PC-9 (cell line): ENCODE data around the gene AK5. TPM values are rescaled to one million over a fixed set of nuclear protein-coding genes. Genes with fewer than 3 reads are reported as not detected.
"Not testable (repeated sequence)": the region's sequence is repeated elsewhere in the genome, so short reads cannot be mapped to it uniquely, and the experiment has no call there.

Experiments
- BruUV-seq: library from RNA; stranded (reverse); fragments of 400-500 nt; replicated peaks from 2 replicates; lab custom pipeline; 2021; lab: Mats Ljungman, UMichigan
- CTCF ChIA-PET: fragments of 300-600 bp; sonication (Branson Sonifier 250); formaldehyde crosslinking; loops from one replicate; lab custom pipeline; 2022; ENCODE audit warnings: antibody characterized with exemption; lab: Charles Lee
- POLR2A ChIA-PET: fragments of 300-600 bp; sonication (Branson Sonifier 250); formaldehyde crosslinking; loops from one replicate; lab custom pipeline; 2022; ENCODE audit warnings: antibody characterized with exemption; ENCODE audit not compliant: unreplicated experiment; lab: Charles Lee
- DNase-seq, 2 experiments: peaks; one replicate each; pipeline versions ENCODE4 v3.0.0 to v3.0.0-alpha.2; 2015 to 2022; ENCODE audit warnings: mixed read lengths in 1 of 2
- H2AFZ ChIP-seq: fragments of 200-600 bp; sonication (generic); 2 replicates; pipeline ENCODE4 v1.8.1; 2017; ENCODE audit warnings: antibody characterized with exemption
- H3F3A ChIP-seq: fragments of 200-600 bp; sonication (generic); 2 replicates; pipeline ENCODE4 v1.8.1; 2017; ENCODE audit warnings: antibody characterized with exemption, mild to moderate bottlenecking, low read depth; ENCODE audit not compliant: insufficient read depth
- H3K27ac ChIP-seq: fragments of 200-600 bp; sonication (generic); 2 replicates; pipeline ENCODE4 v1.6.1; 2016; ENCODE audit warnings: mixed run types
- H3K27me3 ChIP-seq: fragments of 200-600 bp; sonication (generic); 2 replicates; pipeline ENCODE4 v1.6.1; 2016; ENCODE audit warnings: low read depth, mixed run types; ENCODE audit not compliant: insufficient read depth
- H3K36me3 ChIP-seq: fragments of 200-600 bp; sonication (generic); 2 replicates; pipeline ENCODE4 v1.6.1; 2016; ENCODE audit warnings: low read depth, mixed run types
- H3K4me1 ChIP-seq: fragments of 200-600 bp; sonication (generic); replicated peaks from 2 replicates; pipeline ENCODE4 v1.6.1; 2016; ENCODE audit warnings: mixed run types; ENCODE audit not compliant: insufficient read depth
- H3K4me2 ChIP-seq: fragments of 200-600 bp; sonication (generic); 2 replicates; pipeline ENCODE4 v1.6.1; 2017; ENCODE audit warnings: mixed run types
- H3K4me3 ChIP-seq: fragments of 200-600 bp; sonication (generic); 2 replicates; pipeline ENCODE4 v1.6.1; 2016; ENCODE audit warnings: mixed run types
- H3K79me2 ChIP-seq: fragments of 200-600 bp; sonication (generic); 2 replicates; pipeline ENCODE4 v1.6.1; 2017; ENCODE audit warnings: low read depth, mixed run types
- H3K9me2 ChIP-seq: fragments of 200-600 bp; sonication (generic); 2 replicates; pipeline ENCODE4 v1.8.1; 2017; ENCODE audit warnings: mild to moderate bottlenecking; ENCODE audit not compliant: insufficient read depth
- H3K9me3 ChIP-seq: fragments of 200-600 bp; sonication (generic); 2 replicates; pipeline ENCODE4 v1.8.1; 2016; ENCODE audit warnings: low read depth; ENCODE audit not compliant: insufficient read depth
- H4K20me1 ChIP-seq: fragments of 200-600 bp; sonication (generic); 2 replicates; pipeline ENCODE4 v1.8.1; 2017; ENCODE audit not compliant: insufficient read depth
- EZH2 ChIP-seq: fragments of 200-600 bp; sonication (generic); IDR thresholded peaks from 2 replicates; pipeline ENCODE4 v1.8.0; 2017; ENCODE audit warnings: antibody characterized with exemption, low read depth
- intact Hi-C: fragments of 100-400 bp; cut with micrococcal nuclease; formaldehyde crosslinking; loops from one replicate; pipeline ENCODE4 v1.10.0; 2022; ENCODE audit not compliant: unreplicated experiment
- total RNA-seq: library from RNA; stranded (reverse); gene quantifications from 2 replicates; pipeline ENCODE4 v1.2.3, GENCODE V29; 2021
- TF ChIP-seq, protein P1 (sequence below): fragments of 200-600 bp; sonication (generic); conservative IDR thresholded peaks from 2 replicates; pipeline ENCODE4 v1.6.1; 2017; ENCODE audit warnings: mixed run types, antibody characterized with exemption, mild to moderate bottlenecking, moderate library complexity

Gene AK5
- total RNA-seq, 1 experiment from 2014 or later, result 1.2 TPM

DNA sequence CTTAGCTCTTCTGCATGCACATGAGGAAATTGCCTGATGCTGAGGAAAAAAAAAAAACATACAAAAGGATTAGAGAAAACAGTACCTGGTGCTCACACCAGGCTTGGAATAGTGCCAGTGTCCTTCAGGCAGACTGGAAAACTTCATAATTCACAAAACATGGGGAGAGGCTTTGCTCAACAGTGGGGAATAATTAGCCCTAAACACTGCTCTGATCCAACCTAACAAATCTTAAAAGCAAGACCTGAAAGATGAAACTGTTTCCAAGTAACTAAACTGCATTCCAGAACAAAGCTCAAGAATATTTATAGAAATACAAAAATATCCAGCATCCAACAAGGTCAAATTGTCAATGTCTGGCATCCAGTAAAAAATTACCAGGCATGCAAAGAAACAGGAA lies 124.8 kb downstream of the AK5 start:
- BruUV-seq, result no TSS peak
- intact Hi-C loops, result no loop called here
- CTCF ChIA-PET, result no interaction called here

DNA sequence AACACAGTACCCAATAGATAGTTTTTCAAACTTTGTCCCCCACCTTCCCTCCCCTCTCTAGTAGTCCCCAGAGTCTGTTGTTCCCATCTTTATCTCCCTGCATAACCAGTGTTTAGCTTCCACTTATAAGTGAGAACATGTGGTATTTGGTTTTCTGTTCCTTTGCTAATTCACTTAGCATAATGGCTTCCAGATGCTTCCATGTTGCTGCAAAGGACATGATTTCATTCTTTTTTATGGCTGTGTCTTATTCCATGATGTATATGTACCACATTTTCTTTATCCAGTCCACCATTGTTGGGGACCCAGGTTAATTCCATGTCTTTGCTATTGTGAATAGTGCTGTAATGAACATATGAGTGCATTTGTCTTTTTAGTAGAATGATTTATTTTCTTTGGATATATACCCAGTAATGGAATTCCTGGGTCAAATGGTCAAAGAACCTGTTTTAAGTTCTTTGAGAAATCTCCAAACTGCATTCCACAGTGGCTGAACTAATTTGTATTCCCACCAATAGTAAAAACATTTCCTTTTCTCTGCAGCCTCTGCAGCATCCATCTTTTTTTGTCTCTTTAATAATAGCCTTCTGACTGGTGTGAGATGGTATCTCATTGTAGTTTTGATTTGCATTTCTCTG lies 126.0 kb downstream of the AK5 start:
- H3K4me3 ChIP-seq, result no peak overlapping the region
- peaks cover 11% of the 10 kb centered on the region; the same call in 1 of the 2 replicates for H3F3A ChIP-seq
- peak overlapping the region; percentile 5; the same call in 1 of the 2 replicates for H3K4me2 ChIP-seq
- ChIA-PET CTCF (no interaction called here), POLR2A (no interaction called here)
- BruUV-seq, result no TSS peak
- H3K9me2 ChIP-seq, result no peaks in the 10 kb centered on the region
- H3K27ac ChIP-seq, result no peak overlapping the region
- no peaks in the 10 kb centered on the region for H3K36me3 ChIP-seq
- H3K27me3 ChIP-seq, result no peaks in the 10 kb centered on the region
- intact Hi-C loops, result no loop called here
- H4K20me1 ChIP-seq, result no peaks in the 10 kb centered on the region
- no peak for TF ChIP-seq EZH2
- TF ChIP-seq, protein P1, sequence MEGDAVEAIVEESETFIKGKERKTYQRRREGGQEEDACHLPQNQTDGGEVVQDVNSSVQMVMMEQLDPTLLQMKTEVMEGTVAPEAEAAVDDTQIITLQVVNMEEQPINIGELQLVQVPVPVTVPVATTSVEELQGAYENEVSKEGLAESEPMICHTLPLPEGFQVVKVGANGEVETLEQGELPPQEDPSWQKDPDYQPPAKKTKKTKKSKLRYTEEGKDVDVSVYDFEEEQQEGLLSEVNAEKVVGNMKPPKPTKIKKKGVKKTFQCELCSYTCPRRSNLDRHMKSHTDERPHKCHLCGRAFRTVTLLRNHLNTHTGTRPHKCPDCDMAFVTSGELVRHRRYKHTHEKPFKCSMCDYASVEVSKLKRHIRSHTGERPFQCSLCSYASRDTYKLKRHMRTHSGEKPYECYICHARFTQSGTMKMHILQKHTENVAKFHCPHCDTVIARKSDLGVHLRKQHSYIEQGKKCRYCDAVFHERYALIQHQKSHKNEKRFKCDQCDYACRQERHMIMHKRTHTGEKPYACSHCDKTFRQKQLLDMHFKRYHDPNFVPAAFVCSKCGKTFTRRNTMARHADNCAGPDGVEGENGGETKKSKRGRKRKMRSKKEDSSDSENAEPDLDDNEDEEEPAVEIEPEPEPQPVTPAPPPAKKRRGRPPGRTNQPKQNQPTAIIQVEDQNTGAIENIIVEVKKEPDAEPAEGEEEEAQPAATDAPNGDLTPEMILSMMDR, result no peak
- peaks cover 24% of the 10 kb centered on the region for H3K4me1 ChIP-seq
- no peaks in the 10 kb centered on the region; the same call in 1 of the 2 replicates for H3K9me3 ChIP-seq
- DNase-seq, result peak in 1 of 2 experiments; percentile 77
- no peak overlapping the region for H2AFZ ChIP-seq
- no peaks in the 10 kb centered on the region for H3K79me2 ChIP-seq

More for the DNA sequence above, 124.8 kb downstream of the AK5 start:
- no peak overlapping the region for H3K4me3 ChIP-seq
- no peaks in the 10 kb centered on the region for H3K36me3 ChIP-seq
- no peak overlapping the region for H3K27ac ChIP-seq
- no peaks in the 10 kb centered on the region for H3K9me2 ChIP-seq
- H3K4me1 ChIP-seq, result peaks cover 12% of the 10 kb centered on the region
- POLR2A ChIA-PET, result no interaction called here
- H3K9me3 ChIP-seq, result no peaks in the 10 kb centered on the region; the same call in 1 of the 2 replicates
- no peak overlapping the region for H3K4me2 ChIP-seq
- DNase-seq, result peak in 1 of 2 experiments; percentile 40
- H3K27me3 ChIP-seq, result no peaks in the 10 kb centered on the region
- H3F3A ChIP-seq, result no peaks in the 10 kb centered on the region; the same call in 1 of the 2 replicates
- H3K79me2 ChIP-seq, result no peaks in the 10 kb centered on the region
- TF ChIP-seq, protein P1, result no peak
- no peak for TF ChIP-seq EZH2
- no peaks in the 10 kb centered on the region for H4K20me1 ChIP-seq
- no peak overlapping the region for H2AFZ ChIP-seq

DNA sequence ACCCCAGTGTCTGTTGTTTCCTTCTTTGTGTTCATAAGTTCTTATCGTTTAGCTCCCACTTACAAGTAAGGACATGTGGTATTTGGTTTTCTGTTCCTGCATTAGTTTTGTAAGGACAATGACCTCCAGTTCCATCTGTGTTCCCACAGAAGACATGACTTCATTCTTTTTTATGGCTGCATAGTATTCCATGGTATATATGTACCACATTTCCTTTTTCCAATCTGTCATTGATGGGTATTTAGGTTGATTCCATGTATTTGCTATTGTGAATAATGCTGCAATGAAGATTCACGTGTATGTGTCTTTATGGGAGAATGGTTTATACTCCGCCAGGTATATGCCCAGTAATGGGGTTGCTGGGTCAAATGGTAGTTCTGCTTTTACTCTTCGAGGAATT lies 127.1 kb downstream of the AK5 start:
- H3K36me3 ChIP-seq, H3K4me3 ChIP-seq, BruUV-seq, DNase-seq, H3K79me2 ChIP-seq, H3K4me2 ChIP-seq, H4K20me1 ChIP-seq, H3K9me2 ChIP-seq, intact Hi-C loops, H3K9me3 ChIP-seq, POLR2A ChIA-PET, H3K27me3 ChIP-seq, CTCF ChIA-PET, H3K27ac ChIP-seq, H2AFZ ChIP-seq: not testable (repeated sequence)
- peaks cover 16% of the 10 kb centered on the region; the same call in 1 of the 2 replicates for H3F3A ChIP-seq
- H3K4me1 ChIP-seq, result peaks cover 30% of the 10 kb centered on the region
